Tibial nerve (tissue), 4 donors: ENCODE measurements around the gene ZNF514. TPM values are rescaled to one million over a fixed set of nuclear protein-coding genes. Genes with fewer than 3 reads are reported as not detected.

Source experiments
- DNase-seq, 2 donors: peaks; one replicate each; pipeline ENCODE4 v3.0.0-alpha.2; 2019; ENCODE audit warnings: low spot score in 2 of 2
- H3K27ac ChIP-seq, 4 donors: fragments of 200-600 bp; sonication (generic) in 3 of 4; one replicate each; pipeline ENCODE4 v1.5.1; 2017 to 2019; ENCODE audit warnings: mild to moderate bottlenecking in 1 of 4
- H3K27me3 ChIP-seq, 2 donors: fragments of 200-600 bp; sonication (generic) in 1 of 2; one replicate each; pipeline versions ENCODE4 v1.5.1 to v1.6.0; 2017 to 2019
- H3K36me3 ChIP-seq, 3 donors: fragments of 200-600 bp; sonication (generic); one replicate each; pipeline ENCODE4 v1.5.1; 2018 to 2019
- H3K4me1 ChIP-seq, 4 donors: fragments of 200-600 bp; sonication (generic) in 3 of 4; one replicate each; pipeline ENCODE4 v1.5.1; 2017 to 2019
- H3K4me3 ChIP-seq, 4 donors: fragments of 200-600 bp; sonication (generic) in 3 of 4; one replicate each; pipeline ENCODE4 v1.5.1; 2017 to 2019; ENCODE audit warnings: mild to moderate bottlenecking in 1 of 4, moderate library complexity in 1 of 4
- H3K9me3 ChIP-seq, 4 donors: fragments of 200-600 bp; sonication (generic) in 3 of 4; one replicate each; pipeline ENCODE4 v1.5.1; 2017 to 2019
- CTCF ChIP-seq, 5 experiments: fragments of 200-600 bp in 3 of 5; fragments of 450-650 bp in 2 of 5; sonication (generic) in 3 of 5; IDR thresholded peaks; one replicate each; pipeline ENCODE4 v1.5.1; 2016 to 2019; ENCODE audit warnings: antibody characterized with exemption in 5 of 5, mild to moderate bottlenecking in 3 of 5, moderate library complexity in 2 of 5
- EP300 ChIP-seq, 2 donors: sonication (generic); formaldehyde crosslinking; IDR thresholded peaks; one replicate each; pipeline ENCODE4 v1.6.1; 2017; ENCODE audit warnings: antibody characterized with exemption in 2 of 2, mild to moderate bottlenecking in 1 of 2
- POLR2A ChIP-seq, 2 donors: fragments of 450-650 bp; IDR thresholded peaks; one replicate each; pipeline ENCODE4 v1.6.1; 2017; ENCODE audit warnings: antibody characterized with exemption in 2 of 2, mild to moderate bottlenecking in 2 of 2, moderate library complexity in 2 of 2
- WGBS, 2 donors: methylation state at CpG; one replicate each; pipeline ENCODE4 v1.1.5; 2018; 5-methylcytosine and 5-hydroxymethylcytosine counted together
- total RNA-seq, 4 donors: library from RNA; depleted of rRNA; stranded (reverse); fragments of >200 nt; gene quantifications; one replicate each; pipeline ENCODE4 v1.1.0, GENCODE V29; 2016

ZNF514 gene
- total RNA-seq, 4 donors from 2014 or later = 19.4 to 24.1 (median 22.2) TPM

GRCh38 chr2:95121093-95121406 is 38.6 kb downstream of the ZNF514 start:
- H3K4me3 ChIP-seq = peak overlapping the region; percentile 68 to 98 (median 89)
- 1 to 2% methylated on average over 11 of the region's 11 CpGs for WGBS, 2 donors
- H3K27me3 ChIP-seq = no peaks in the 10 kb centered on the region
- TF ChIP-seq EP300 (IDR thresholded peaks at IDR 0.05) (no peak), CTCF (IDR thresholded peaks at IDR 0.05) (no peak), POLR2A (IDR thresholded peaks at IDR 0.05) (no peak)
- H3K4me1 ChIP-seq = peaks cover 0 to 39% (median 16%) of the 10 kb centered on the region in 4 donors
- H3K27ac ChIP-seq = peak overlapping the region; percentile 90 to 98 (median 96)
- H3K36me3 ChIP-seq = peaks cover 0 to 9% (median 0%) of the 10 kb centered on the region in 3 donors
- no peak for DNase-seq
- H3K9me3 ChIP-seq = no peaks in the 10 kb centered on the region

- TF ChIP-seq CTCF (IDR thresholded peaks at IDR 0.05) = peak; percentile 49 to 66 (median 62)
- TF ChIP-seq POLR2A (IDR thresholded peaks at IDR 0.05) = no peak
- Histone ChIP-seq H3K27me3 (no peaks in the 10 kb centered on the region), H3K27ac (no peak overlapping the region), H3K36me3 (peaks cover 0 to 52% (median 17%) of the 10 kb centered on the region in 3 donors), H3K4me1 (peaks cover 0 to 37% (median 14%) of the 10 kb centered on the region in 4 donors), H3K4me3 (no peak overlapping the region), H3K9me3 (no peaks in the 10 kb centered on the region)
- WGBS, 2 donors = 15 to 18% methylated on average over 7 of the region's 7 CpGs
- peak; percentile 22 to 55 for DNase-seq
Measured at GRCh38 chr2:95115418-95115817, 44.2 kb downstream of the ZNF514 start.

GRCh38 chr2:95113464-95113863 is 46.2 kb downstream of the ZNF514 start:
- WGBS, 2 donors = 89 to 94% methylated on average over 7 of the region's 7 CpGs
- Histone ChIP-seq H3K36me3 (peaks cover 0 to 71% (median 26%) of the 10 kb centered on the region in 3 donors), H3K9me3 (no peaks in the 10 kb centered on the region)

GRCh38 chr2:95110395-95110794 is 49.3 kb downstream of the ZNF514 start:
- Histone ChIP-seq H3K27ac (no peak overlapping the region), H3K4me3 (no peak overlapping the region), H3K4me1 (peaks cover 0 to 7% (median 0%) of the 10 kb centered on the region in 4 donors), H3K9me3 (no peaks in the 10 kb centered on the region), H3K36me3 (peaks cover 0 to 93% (median 45%) of the 10 kb centered on the region in 3 donors), H3K27me3 (no peaks in the 10 kb centered on the region)
- no peak for DNase-seq
- TF ChIP-seq CTCF (IDR thresholded peaks at IDR 0.05) (no peak), POLR2A (IDR thresholded peaks at IDR 0.05) (no peak), EP300 (IDR thresholded peaks at IDR 0.05) (no peak)

More at GRCh38 chr2:95113464-95113863, 46.2 kb downstream of the ZNF514 start:
- no peak overlapping the region for H3K4me3 ChIP-seq
- no peak for DNase-seq
- H3K27ac ChIP-seq = no peak overlapping the region
- TF ChIP-seq EP300 (IDR thresholded peaks at IDR 0.05) (no peak), CTCF (IDR thresholded peaks at IDR 0.05) (no peak), POLR2A (IDR thresholded peaks at IDR 0.05) (no peak)
- peaks cover 0 to 19% (median 4%) of the 10 kb centered on the region in 4 donors for H3K4me1 ChIP-seq
- H3K27me3 ChIP-seq = no peaks in the 10 kb centered on the region

- peaks cover 0 to 96% (median 54%) of the 10 kb centered on the region in 3 donors for H3K36me3 ChIP-seq
- TF ChIP-seq EP300 (IDR thresholded peaks at IDR 0.05) (no peak), CTCF (IDR thresholded peaks at IDR 0.05) (no peak), POLR2A (IDR thresholded peaks at IDR 0.05) (no peak)
Measured at GRCh38 chr2:95109260-95109659, 50.4 kb downstream of the ZNF514 start.

More at GRCh38 chr2:95109260-95109659, 50.4 kb downstream of the ZNF514 start:
- no peak for DNase-seq
- Histone ChIP-seq H3K27ac (no peak overlapping the region), H3K27me3 (no peaks in the 10 kb centered on the region), H3K9me3 (no peaks in the 10 kb centered on the region), H3K4me1 (no peaks in the 10 kb centered on the region), H3K4me3 (no peak overlapping the region)
- 89 to 90% methylated on average over 6 of the region's 6 CpGs for WGBS, 2 donors
